Measurements from ENCODE around the gene LIPJ.
A peak's percentile ranks its signal among the peaks of the same experiment; 100 is the strongest.

The LIPJ gene

DNA sequence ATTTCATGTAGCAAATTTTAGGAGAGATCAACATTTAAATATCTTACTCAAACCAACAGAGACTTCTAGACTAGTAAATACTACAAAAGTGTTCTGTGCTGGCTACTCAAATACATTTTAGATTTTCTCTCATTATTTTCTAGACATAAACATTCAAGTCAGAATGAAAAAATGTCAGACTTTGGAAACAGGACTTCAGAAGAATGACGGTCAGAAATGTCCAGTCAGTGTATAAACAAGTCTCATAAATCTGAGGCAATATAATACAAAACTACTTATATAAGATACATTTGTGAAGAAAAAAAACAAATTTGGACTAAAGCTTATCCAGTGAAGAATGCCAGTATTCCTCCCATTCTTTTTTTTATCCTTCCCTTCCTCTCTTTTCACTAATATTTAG lies 29.3 kb upstream of the LIPJ start:
- TF ChIP-seq, protein P1, sequence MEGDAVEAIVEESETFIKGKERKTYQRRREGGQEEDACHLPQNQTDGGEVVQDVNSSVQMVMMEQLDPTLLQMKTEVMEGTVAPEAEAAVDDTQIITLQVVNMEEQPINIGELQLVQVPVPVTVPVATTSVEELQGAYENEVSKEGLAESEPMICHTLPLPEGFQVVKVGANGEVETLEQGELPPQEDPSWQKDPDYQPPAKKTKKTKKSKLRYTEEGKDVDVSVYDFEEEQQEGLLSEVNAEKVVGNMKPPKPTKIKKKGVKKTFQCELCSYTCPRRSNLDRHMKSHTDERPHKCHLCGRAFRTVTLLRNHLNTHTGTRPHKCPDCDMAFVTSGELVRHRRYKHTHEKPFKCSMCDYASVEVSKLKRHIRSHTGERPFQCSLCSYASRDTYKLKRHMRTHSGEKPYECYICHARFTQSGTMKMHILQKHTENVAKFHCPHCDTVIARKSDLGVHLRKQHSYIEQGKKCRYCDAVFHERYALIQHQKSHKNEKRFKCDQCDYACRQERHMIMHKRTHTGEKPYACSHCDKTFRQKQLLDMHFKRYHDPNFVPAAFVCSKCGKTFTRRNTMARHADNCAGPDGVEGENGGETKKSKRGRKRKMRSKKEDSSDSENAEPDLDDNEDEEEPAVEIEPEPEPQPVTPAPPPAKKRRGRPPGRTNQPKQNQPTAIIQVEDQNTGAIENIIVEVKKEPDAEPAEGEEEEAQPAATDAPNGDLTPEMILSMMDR (IDR thresholded peaks at IDR 0.05; ENCODE audit: borderline replicate concordance, extremely low read depth, low read length, poor library complexity, severe bottlenecking): no peak
- no peak for TF ChIP-seq EZH2 (IDR thresholded peaks at IDR 0.05; ENCODE audit: borderline replicate concordance, low read depth, low read length, severe bottlenecking)
- no peaks in the 10 kb centered on the region for H3K9me3 ChIP-seq (ENCODE audit: insufficient read depth, low read length, severe bottlenecking)

DNA sequence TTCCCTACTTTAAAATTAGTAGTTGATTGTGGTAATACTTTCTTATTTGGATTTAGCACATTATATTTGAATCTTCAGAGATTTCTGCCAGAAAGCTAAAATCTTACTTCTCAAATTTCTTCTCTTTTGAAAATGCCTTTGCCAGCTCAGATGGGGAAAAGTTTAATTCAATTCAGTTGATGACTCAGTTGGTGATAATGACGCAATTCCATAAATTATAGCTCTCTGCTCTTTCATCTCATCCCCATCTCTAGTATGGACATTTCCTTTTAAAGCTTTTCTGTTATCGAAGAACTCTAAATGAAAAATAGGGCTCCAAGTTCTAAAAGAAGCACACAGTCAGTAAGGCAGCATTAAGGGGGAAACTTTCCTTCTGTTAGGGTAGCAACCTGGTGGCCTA lies 28.9 kb upstream of the LIPJ start:
- no peak overlapping the region for H2AFZ ChIP-seq (ENCODE audit: low read depth, low read length)
- no peak overlapping the region for H3K4me2 ChIP-seq (ENCODE audit: insufficient read depth, low read length)
- H3K36me3 ChIP-seq (ENCODE audit: insufficient read depth, low read length): no peaks in the 10 kb centered on the region
- H3K9ac ChIP-seq (ENCODE audit: low read depth, low read length): no peak overlapping the region
- no peak overlapping the region for H3K27ac ChIP-seq (ENCODE audit: low read length)
- no peak overlapping the region for H3K4me3 ChIP-seq (ENCODE audit: low read depth in 1 of 2, low read length in 2 of 2)
- H3K4me1 ChIP-seq (ENCODE audit: insufficient read depth, low read length): peaks cover 3% of the 10 kb centered on the region; the same call in 1 of the 2 replicates
- ATAC-seq (ENCODE audit: insufficient read depth, low read depth) (no peak), DNase-seq (no peak)
- no peaks in the 10 kb centered on the region for H3K27me3 ChIP-seq (ENCODE audit: insufficient read depth, low read length, poor library complexity)
- no peaks in the 10 kb centered on the region for H4K20me1 ChIP-seq (ENCODE audit: insufficient read depth, low read length)
- H3K79me2 ChIP-seq (ENCODE audit: insufficient read depth, low read length): no peaks in the 10 kb centered on the region
- H3K9me3 ChIP-seq (ENCODE audit: insufficient read depth, low read length, severe bottlenecking): no peaks in the 10 kb centered on the region
- no peak for TF ChIP-seq EZH2 (IDR thresholded peaks at IDR 0.05; ENCODE audit: borderline replicate concordance, low read depth, low read length, severe bottlenecking)
- TF ChIP-seq, protein P1 (IDR thresholded peaks at IDR 0.05; ENCODE audit: borderline replicate concordance, extremely low read depth, low read length, poor library complexity, severe bottlenecking): no peak

More for the DNA sequence above, 29.3 kb upstream of the LIPJ start:
- Histone ChIP-seq H3K9ac (ENCODE audit: low read depth, low read length) (no peak overlapping the region), H3K36me3 (ENCODE audit: insufficient read depth, low read length) (no peaks in the 10 kb centered on the region), H3K27me3 (ENCODE audit: insufficient read depth, low read length, poor library complexity) (no peaks in the 10 kb centered on the region), H3K4me2 (ENCODE audit: insufficient read depth, low read length) (no peak overlapping the region), H3K27ac (ENCODE audit: low read length) (no peak overlapping the region), H3K4me3 (ENCODE audit: low read depth in 1 of 2, low read length in 2 of 2) (no peak overlapping the region), H3K4me1 (ENCODE audit: insufficient read depth, low read length) (peaks cover 3% of the 10 kb centered on the region; the same call in 1 of the 2 replicates), H3K79me2 (ENCODE audit: insufficient read depth, low read length) (no peaks in the 10 kb centered on the region), H2AFZ (ENCODE audit: low read depth, low read length) (no peak overlapping the region), H4K20me1 (ENCODE audit: insufficient read depth, low read length) (no peaks in the 10 kb centered on the region)
- DNase-seq (no peak), ATAC-seq (ENCODE audit: insufficient read depth, low read depth) (no peak)

DNA sequence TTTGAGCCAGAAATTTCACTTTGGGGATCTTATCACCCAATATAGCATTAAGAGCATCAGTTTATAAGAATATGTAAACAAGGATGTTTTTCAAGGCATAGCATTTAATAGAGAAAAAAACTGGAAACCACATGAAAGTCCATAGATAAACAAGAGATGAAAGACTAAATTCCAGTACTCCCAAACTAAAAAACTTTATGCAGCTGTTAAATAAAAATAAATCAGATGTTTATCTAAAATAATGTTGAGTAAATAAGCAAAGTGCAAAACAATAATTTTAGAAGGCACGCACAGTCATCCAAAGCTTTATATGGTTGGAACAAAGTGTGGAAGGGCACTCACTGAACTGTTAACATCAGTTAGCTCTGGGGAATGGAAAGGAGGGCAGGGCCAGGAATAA lies 24.4 kb upstream of the LIPJ start:
- DNase-seq (no peak), ATAC-seq (ENCODE audit: insufficient read depth, low read depth) (no peak)
- Histone ChIP-seq H3K36me3 (ENCODE audit: insufficient read depth, low read length) (no peaks in the 10 kb centered on the region), H2AFZ (ENCODE audit: low read depth, low read length) (no peak overlapping the region), H4K20me1 (ENCODE audit: insufficient read depth, low read length) (no peaks in the 10 kb centered on the region), H3K4me2 (ENCODE audit: insufficient read depth, low read length) (no peak overlapping the region), H3K79me2 (ENCODE audit: insufficient read depth, low read length) (no peaks in the 10 kb centered on the region), H3K4me1 (ENCODE audit: insufficient read depth, low read length) (no peaks in the 10 kb centered on the region), H3K9me3 (ENCODE audit: insufficient read depth, low read length, severe bottlenecking) (no peaks in the 10 kb centered on the region), H3K9ac (ENCODE audit: low read depth, low read length) (no peak overlapping the region), H3K4me3 (ENCODE audit: low read depth in 1 of 2, low read length in 2 of 2) (no peak overlapping the region), H3K27ac (ENCODE audit: low read length) (no peak overlapping the region), H3K27me3 (ENCODE audit: insufficient read depth, low read length, poor library complexity) (no peaks in the 10 kb centered on the region)
- TF ChIP-seq, protein P1 (IDR thresholded peaks at IDR 0.05; ENCODE audit: borderline replicate concordance, extremely low read depth, low read length, poor library complexity, severe bottlenecking): no peak
- TF ChIP-seq EZH2 (IDR thresholded peaks at IDR 0.05; ENCODE audit: borderline replicate concordance, low read depth, low read length, severe bottlenecking): no peak

DNA sequence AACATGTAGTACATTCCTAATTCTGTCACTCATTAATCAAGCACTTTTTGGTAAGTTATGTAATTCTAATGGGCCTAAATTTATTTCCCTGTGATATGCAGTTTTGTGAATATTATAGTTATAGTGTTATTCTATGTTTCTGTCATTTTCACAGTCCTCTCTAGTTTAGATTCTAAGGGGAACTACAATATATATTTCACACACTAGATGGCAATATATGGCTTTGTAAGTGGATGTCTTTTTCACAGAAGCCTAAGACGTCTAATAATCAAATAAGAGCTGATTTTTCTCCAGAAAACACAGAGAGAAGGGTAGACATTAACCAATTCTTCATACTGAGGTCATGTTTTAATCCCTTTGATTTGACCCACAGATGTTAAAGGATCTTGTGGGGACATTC lies 21.5 kb upstream of the LIPJ start:
- Histone ChIP-seq H3K4me3 (ENCODE audit: low read depth in 1 of 2, low read length in 2 of 2) (no peak overlapping the region), H4K20me1 (ENCODE audit: insufficient read depth, low read length) (no peaks in the 10 kb centered on the region), H3K4me2 (ENCODE audit: insufficient read depth, low read length) (no peak overlapping the region), H3K27me3 (ENCODE audit: insufficient read depth, low read length, poor library complexity) (no peaks in the 10 kb centered on the region), H3K27ac (ENCODE audit: low read length) (no peak overlapping the region), H3K4me1 (ENCODE audit: insufficient read depth, low read length) (no peaks in the 10 kb centered on the region), H3K9ac (ENCODE audit: low read depth, low read length) (no peak overlapping the region), H3K36me3 (ENCODE audit: insufficient read depth, low read length) (no peaks in the 10 kb centered on the region), H3K9me3 (ENCODE audit: insufficient read depth, low read length, severe bottlenecking) (no peaks in the 10 kb centered on the region), H3K79me2 (ENCODE audit: insufficient read depth, low read length) (no peaks in the 10 kb centered on the region), H2AFZ (ENCODE audit: low read depth, low read length) (no peak overlapping the region)
- DNase-seq: no peak
- no peak for TF ChIP-seq EZH2 (IDR thresholded peaks at IDR 0.05; ENCODE audit: borderline replicate concordance, low read depth, low read length, severe bottlenecking)
- TF ChIP-seq, protein P1 (IDR thresholded peaks at IDR 0.05; ENCODE audit: borderline replicate concordance, extremely low read depth, low read length, poor library complexity, severe bottlenecking): peak; percentile 63
- ATAC-seq (ENCODE audit: insufficient read depth, low read depth): peak; percentile 75

Data from DND-41 (cell line).